ENCODE data around the gene RBM12.

Gene RBM12

GRCh38 chr20:35619196-35620095 lies 45.3 kb downstream of the RBM12 start:
- DNase-seq, result peak; percentile 47

GRCh38 chr20:35618263-35619131 lies 46.2 kb downstream of the RBM12 start:
- DNase-seq, result no peak

GRCh38 chr20:35617397-35618262 lies 47.1 kb downstream of the RBM12 start:
- peak; percentile 72 for DNase-seq

- DNase-seq, result peak; percentile 59
Measured at GRCh38 chr20:35616465-35617396, 48.0 kb downstream of the RBM12 start.

GRCh38 chr20:35615667-35616464 lies 48.8 kb downstream of the RBM12 start, which contains the start of gene SPAG4:
Gene SPAG4, plus strand, starts transcription at chr20:35615829. Its CDS starts 175 bp downstream, at chr20:35616004.
- DNase-seq, result peak; percentile 99

GRCh38 chr20:35611482-35611881 lies 53.2 kb downstream of the RBM12 start:
- no peak for DNase-seq

GRCh38 chr20:35610833-35611427 lies 53.8 kb downstream of the RBM12 start:
- no peak for DNase-seq

- DNase-seq, result no peak
Measured at GRCh38 chr20:35607003-35607735, 57.5 kb downstream of the RBM12 start.

- no peak for DNase-seq
Measured at GRCh38 chr20:35606127-35606526, 58.6 kb downstream of the RBM12 start.

GRCh38 chr20:35604449-35604747 lies 60.3 kb downstream of the RBM12 start:
- DNase-seq, result no peak

- DNase-seq, result no peak
Measured at GRCh38 chr20:35603695-35604448, 60.8 kb downstream of the RBM12 start.

GRCh38 chr20:35602851-35603495 lies 61.7 kb downstream of the RBM12 start:
- DNase-seq, result no peak

- no peak for DNase-seq
Measured at GRCh38 chr20:35601990-35602389, 62.7 kb downstream of the RBM12 start.

GRCh38 chr20:35600993-35601973 lies 63.4 kb downstream of the RBM12 start:
- peak; percentile 39 for DNase-seq

- DNase-seq, result no peak
Measured at GRCh38 chr20:35600176-35600992, 64.3 kb downstream of the RBM12 start.

GRCh38 chr20:35599776-35600120 lies 65.0 kb downstream of the RBM12 start:
- no peak for DNase-seq

All from DMS153 (cell line).